Activated CD4-positive, alpha-beta T cell treated with anti-CD3 and anti-CD28 coated beads, Interleukin-10, Interleukin-2, amounts not matched to agents 100 ng/mL and 50 ng/mL, durations not matched to agents 16 hours and 8 hours (primary cell): ENCODE results near the gene KRTAP9-3.
A peak's percentile ranks its signal among the peaks of the same experiment; 100 is the strongest.
"Not testable (repeated sequence)": the region's sequence is repeated elsewhere in the genome, so short reads cannot be mapped to it uniquely, and the experiment has no call there.

Experiments used
- DNase-seq: peaks from one replicate; pipeline ENCODE4 v3.0.0-alpha.2; 2020

KRTAP9-3 gene

GRCh38 chr17:41232399-41233105, at the start of gene KRTAP9-3:
Gene KRTAP9-3 (plus strand): TSS chr17:41232449. CDS start chr17:41232502, 53 bp downstream.
- not testable (repeated sequence) for DNase-seq

- no peak for DNase-seq
These were observed 47.7 kb upstream of the KRTAP9-3 start, which contains the start of gene KRTAP4-1 for GRCh38 chr17:41184480-41184961. Gene KRTAP4-1 (minus strand): TSS chr17:41184911. CDS start chr17:41184854, 57 bp downstream.

- DNase-seq = no peak
These were observed 47.2 kb upstream of the KRTAP9-3 start for GRCh38 chr17:41185001-41185400.

- no peak for DNase-seq
These were observed 45.4 kb upstream of the KRTAP9-3 start for GRCh38 chr17:41186872-41187271.

- not testable (repeated sequence) for DNase-seq
These were observed 42.4 kb upstream of the KRTAP9-3 start, which contains the start of gene KRTAP9-1 for GRCh38 chr17:41189837-41190318. Gene KRTAP9-1 (plus strand): TSS chr17:41189887. CDS start chr17:41189887, 0 bp downstream.

GRCh38 chr17:41190328-41190727, 41.9 kb upstream of the KRTAP9-3 start:
- no peak for DNase-seq

GRCh38 chr17:41196068-41196467, 36.2 kb upstream of the KRTAP9-3 start:
- no peak for DNase-seq

GRCh38 chr17:41199421-41200078, 32.7 kb upstream of the KRTAP9-3 start:
- DNase-seq = no peak

- DNase-seq = peak; percentile 7
These were observed 20.3 kb upstream of the KRTAP9-3 start for GRCh38 chr17:41211845-41212466.

GRCh38 chr17:41212524-41213169, 19.6 kb upstream of the KRTAP9-3 start:
- no peak for DNase-seq

GRCh38 chr17:41215681-41216080, 16.6 kb upstream of the KRTAP9-3 start:
- no peak for DNase-seq

- no peak for DNase-seq
These were observed 8.4 kb upstream of the KRTAP9-3 start for GRCh38 chr17:41223821-41224220.

- no peak for DNase-seq
These were observed 6.2 kb upstream of the KRTAP9-3 start for GRCh38 chr17:41226051-41226450.

GRCh38 chr17:41226598-41227095, 5.6 kb upstream of the KRTAP9-3 start, which contains the start of gene KRTAP9-2:
Gene KRTAP9-2 (plus strand): TSS chr17:41226648. CDS start chr17:41226655, 7 bp downstream.
- not testable (repeated sequence) for DNase-seq

GRCh38 chr17:41230094-41230493, 2.2 kb upstream of the KRTAP9-3 start:
- DNase-seq = no peak

- no peak for DNase-seq
These were observed 518 bp upstream of the KRTAP9-3 start for GRCh38 chr17:41231731-41232130.

- not testable (repeated sequence) for DNase-seq
These were observed 4.9 kb downstream of the KRTAP9-3 start for GRCh38 chr17:41237116-41237515.

- not testable (repeated sequence) for DNase-seq
These were observed 5.7 kb downstream of the KRTAP9-3 start, which contains the start of gene KRTAP9-8 for GRCh38 chr17:41237949-41238437. Gene KRTAP9-8 (plus strand): TSS chr17:41237999. CDS start chr17:41238052, 53 bp downstream.

- DNase-seq = not testable (repeated sequence)
These were observed 14.9 kb downstream of the KRTAP9-3 start for GRCh38 chr17:41246995-41247787.

- not testable (repeated sequence) for DNase-seq
These were observed 17.5 kb downstream of the KRTAP9-3 start, which contains the start of gene KRTAP9-4 for GRCh38 chr17:41249637-41250240. Gene KRTAP9-4 (plus strand): TSS chr17:41249687. CDS start chr17:41249721, 34 bp downstream.

GRCh38 chr17:41251261-41251660, 19.0 kb downstream of the KRTAP9-3 start:
- no peak for DNase-seq
